MV-4-11 (cell line): ENCODE measurements around the gene SNAPC4.
"Not testable (repeated sequence)": the region's sequence is repeated elsewhere in the genome, so short reads cannot be mapped to it uniquely, and the experiment has no call there.

ENCODE experiments used
- DNase-seq: peaks from one replicate; lab custom pipeline; 2025; lab: John Stamatoyannopoulos, UW

The SNAPC4 gene

GRCh38 chr9:136358016-136358415 is 42.0 kb downstream of the SNAPC4 start:
- no peak for DNase-seq

GRCh38 chr9:136357202-136357725 is 42.7 kb downstream of the SNAPC4 start:
- no peak for DNase-seq

- DNase-seq, result no peak
Observed at GRCh38 chr9:136355616-136356557, 44.1 kb downstream of the SNAPC4 start.

- no peak for DNase-seq
Observed at GRCh38 chr9:136354592-136355085, 45.3 kb downstream of the SNAPC4 start.

- no peak for DNase-seq
Observed at GRCh38 chr9:136353757-136354488, 46.0 kb downstream of the SNAPC4 start.

GRCh38 chr9:136353088-136353487 is 46.9 kb downstream of the SNAPC4 start:
- DNase-seq, result no peak

- no peak for DNase-seq
Observed at GRCh38 chr9:136352682-136353081, 47.3 kb downstream of the SNAPC4 start.

- not testable (repeated sequence) for DNase-seq
Observed at GRCh38 chr9:136351868-136352267, 48.1 kb downstream of the SNAPC4 start.

GRCh38 chr9:136351252-136351800 is 48.6 kb downstream of the SNAPC4 start:
- no peak for DNase-seq
